Erythroblast (primary cell): Measurements from ENCODE around the gene TMSB4X.

ENCODE experiments used
- GATA1 ChIP-seq: IDR thresholded peaks from 2 replicates; pipeline ENCODE4 v1.6.1; 2011; ENCODE audit warnings: low read depth, mild to moderate bottlenecking, control low read depth, low read length, moderate library complexity
- POLR2A ChIP-seq: IDR thresholded peaks from 2 replicates; pipeline ENCODE4 v1.6.1; 2011; ENCODE audit warnings: mild to moderate bottlenecking, low read length

DNA sequence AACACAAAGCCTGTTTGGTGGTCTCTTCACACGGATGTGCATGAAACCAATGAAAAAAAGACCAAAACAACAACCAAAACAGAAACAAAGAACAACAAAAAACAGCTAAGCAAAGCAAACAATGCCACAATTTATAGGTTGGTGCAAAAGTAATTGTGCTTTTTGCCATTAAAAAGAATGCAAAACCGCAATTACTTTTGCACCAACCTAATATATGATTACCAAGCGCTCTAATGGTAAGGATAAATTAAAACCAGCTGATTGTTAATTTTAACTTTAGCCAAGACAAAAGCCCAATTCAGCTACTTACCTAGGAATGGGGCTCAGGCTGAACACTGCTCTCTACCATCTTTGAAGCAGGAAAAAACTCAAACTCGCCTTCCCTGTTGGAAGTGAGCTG is 29.4 kb upstream of the TMSB4X start:
- no peak for TF ChIP-seq POLR2A
- no peak for TF ChIP-seq GATA1
